DND-41 (cell line): ENCODE results near the gene RABEP1.

Experiments
- ATAC-seq: fragments of 200-7000 bp; cut with Tn5 transposase; 3 replicates; pipeline ENCODE4 v1.9.1; 2021; ENCODE audit warnings: low read depth; ENCODE audit not compliant: insufficient read depth
- DNase-seq: peaks from one replicate; pipeline ENCODE4 v3.0.0-alpha.2; 2020
- H2AFZ ChIP-seq: 2 replicates; pipeline ENCODE4 v1.6.0; 2012; ENCODE audit warnings: low read depth, low read length
- H3K27ac ChIP-seq: 2 replicates; pipeline ENCODE4 v1.5.1; 2012; ENCODE audit warnings: low read length, inconsistent platforms
- H3K27me3 ChIP-seq: fragments of 200-600 bp; sonication (generic); 2 replicates; pipeline ENCODE4 v1.6.0; 2012; ENCODE audit warnings: low read length, mild to moderate bottlenecking, inconsistent platforms; ENCODE audit not compliant: insufficient read depth, poor library complexity
- H3K36me3 ChIP-seq: 2 replicates; pipeline ENCODE4 v1.5.1; 2012; ENCODE audit warnings: low read length, inconsistent platforms; ENCODE audit not compliant: insufficient read depth
- H3K4me1 ChIP-seq: 2 replicates; pipeline ENCODE4 v1.5.1; 2012; ENCODE audit warnings: mild to moderate bottlenecking, low read length; ENCODE audit not compliant: insufficient read depth
- H3K4me2 ChIP-seq: 2 replicates; pipeline ENCODE4 v1.6.0; 2012; ENCODE audit warnings: mild to moderate bottlenecking, moderate library complexity, low read length, inconsistent platforms; ENCODE audit not compliant: insufficient read depth
- H3K4me3 ChIP-seq, 2 experiments: fragments of 200-600 bp in 1 of 2; shearing (Covaris generic) in 1 of 2; 2 replicates each; pipeline ENCODE4 v1.5.1; 2012 to 2016; ENCODE audit warnings: inconsistent platforms in 2 of 2, low read length in 2 of 2, mild to moderate bottlenecking in 2 of 2, low read depth in 1 of 2, moderate library complexity in 1 of 2
- H3K79me2 ChIP-seq: 2 replicates; pipeline ENCODE4 v1.6.0; 2012; ENCODE audit warnings: low read length, inconsistent platforms; ENCODE audit not compliant: insufficient read depth
- H3K9ac ChIP-seq: 2 replicates; pipeline ENCODE4 v1.6.0; 2012; ENCODE audit warnings: low read depth, mild to moderate bottlenecking, inconsistent platforms, low read length, moderate library complexity
- H3K9me3 ChIP-seq: 2 replicates; pipeline ENCODE4 v1.5.1; 2012; ENCODE audit warnings: low read length, moderate library complexity, mild to moderate bottlenecking, inconsistent platforms; ENCODE audit not compliant: insufficient read depth, severe bottlenecking
- H4K20me1 ChIP-seq: 2 replicates; pipeline ENCODE4 v1.6.0; 2012; ENCODE audit warnings: low read length; ENCODE audit not compliant: insufficient read depth
- EZH2 ChIP-seq: IDR thresholded peaks from 3 replicates; pipeline ENCODE4 v1.6.1; 2012; ENCODE audit warnings: borderline replicate concordance, low read depth, mild to moderate bottlenecking, moderate library complexity, low read length, inconsistent platforms; ENCODE audit not compliant: severe bottlenecking
- TF ChIP-seq, protein P1 (sequence below): IDR thresholded peaks from 2 replicates; pipeline ENCODE4 v1.5.1; 2012; ENCODE audit warnings: borderline replicate concordance, low read length, moderate library complexity, mild to moderate bottlenecking; ENCODE audit not compliant: poor library complexity, severe bottlenecking; ENCODE audit errors: extremely low read depth

RABEP1 gene

GRCh38 chr17:5419959-5420653 is 138.0 kb downstream of the RABEP1 start, which contains the start of gene RPAIN:
TSS of gene RPAIN (plus strand) at chr17:5420182. CDS start at chr17:5420211, 29 bp downstream.
- peak within 1 kb of the TSS; percentile 74 for H3K9ac ChIP-seq
- DNase-seq = peak; percentile 91
- peak within 1 kb of the TSS; percentile 88 for H3K27ac ChIP-seq
- peak within 1 kb of the TSS; percentile 81 to 99 for H3K4me3 ChIP-seq
- peaks cover 6% of the 10 kb centered on the region; the same call in 1 of the 2 replicates for H4K20me1 ChIP-seq
- peaks cover 55% of the 10 kb centered on the region for H3K4me1 ChIP-seq
- H3K4me2 ChIP-seq = peak within 1 kb of the TSS; percentile 82
- peaks cover 63% of the 10 kb centered on the region for H3K36me3 ChIP-seq
- no peak for TF ChIP-seq EZH2
- TF ChIP-seq, protein P1, sequence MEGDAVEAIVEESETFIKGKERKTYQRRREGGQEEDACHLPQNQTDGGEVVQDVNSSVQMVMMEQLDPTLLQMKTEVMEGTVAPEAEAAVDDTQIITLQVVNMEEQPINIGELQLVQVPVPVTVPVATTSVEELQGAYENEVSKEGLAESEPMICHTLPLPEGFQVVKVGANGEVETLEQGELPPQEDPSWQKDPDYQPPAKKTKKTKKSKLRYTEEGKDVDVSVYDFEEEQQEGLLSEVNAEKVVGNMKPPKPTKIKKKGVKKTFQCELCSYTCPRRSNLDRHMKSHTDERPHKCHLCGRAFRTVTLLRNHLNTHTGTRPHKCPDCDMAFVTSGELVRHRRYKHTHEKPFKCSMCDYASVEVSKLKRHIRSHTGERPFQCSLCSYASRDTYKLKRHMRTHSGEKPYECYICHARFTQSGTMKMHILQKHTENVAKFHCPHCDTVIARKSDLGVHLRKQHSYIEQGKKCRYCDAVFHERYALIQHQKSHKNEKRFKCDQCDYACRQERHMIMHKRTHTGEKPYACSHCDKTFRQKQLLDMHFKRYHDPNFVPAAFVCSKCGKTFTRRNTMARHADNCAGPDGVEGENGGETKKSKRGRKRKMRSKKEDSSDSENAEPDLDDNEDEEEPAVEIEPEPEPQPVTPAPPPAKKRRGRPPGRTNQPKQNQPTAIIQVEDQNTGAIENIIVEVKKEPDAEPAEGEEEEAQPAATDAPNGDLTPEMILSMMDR = no peak
- H3K27me3 ChIP-seq = no peaks in the 10 kb centered on the region
- H3K9me3 ChIP-seq = no peaks in the 10 kb centered on the region
- peak; percentile 82 for ATAC-seq
- H2AFZ ChIP-seq = peak within 1 kb of the TSS; percentile 96
- peaks cover 87% of the 10 kb centered on the region for H3K79me2 ChIP-seq

- DNase-seq (no peak), ATAC-seq (no peak)
- Histone ChIP-seq H3K9me3 (no peaks in the 10 kb centered on the region), H2AFZ (no peak overlapping the region), H3K36me3 (peaks cover 58% of the 10 kb centered on the region), H4K20me1 (peaks cover 9% of the 10 kb centered on the region; the same call in 1 of the 2 replicates), H3K79me2 (peaks cover 74% of the 10 kb centered on the region), H3K9ac (no peak overlapping the region), H3K27me3 (no peaks in the 10 kb centered on the region), H3K4me3 (no peak overlapping the region), H3K4me2 (peak overlapping the region; percentile 82; the same call in 1 of the 2 replicates), H3K4me1 (peaks cover 41% of the 10 kb centered on the region), H3K27ac (no peak overlapping the region)
- TF ChIP-seq, protein P1 = no peak
- TF ChIP-seq EZH2 = no peak
Observed at GRCh38 chr17:5422505-5422904, 140.4 kb downstream of the RABEP1 start.

- Histone ChIP-seq H4K20me1 (0 out of 2 replicates have a peak, but pooled peaks cover 8% of the 10 kb centered on the region), H3K9me3 (no peaks in the 10 kb centered on the region), H3K27ac (no peak overlapping the region), H3K36me3 (peaks cover 76% of the 10 kb centered on the region), H3K9ac (no peak overlapping the region), H3K27me3 (no peaks in the 10 kb centered on the region), H3K4me3 (no peak overlapping the region), H3K4me1 (peaks cover 29% of the 10 kb centered on the region), H2AFZ (no peak overlapping the region), H3K4me2 (peak overlapping the region; percentile 21; the same call in 1 of the 2 replicates), H3K79me2 (peaks cover 53% of the 10 kb centered on the region)
- no peak for DNase-seq
- TF ChIP-seq EZH2 = no peak
- TF ChIP-seq, protein P1 = no peak
- ATAC-seq = no peak
Observed at GRCh38 chr17:5424909-5425308, 142.8 kb downstream of the RABEP1 start.
